Tibial nerve (tissue), 3 donors: ENCODE results near the gene PLK5.

ENCODE experiments used
- POLR2A ChIP-seq, 2 donors: fragments of 450-650 bp; IDR thresholded peaks; one replicate each; pipeline ENCODE4 v1.6.1; 2017; ENCODE audit warnings: antibody characterized with exemption in 2 of 2, mild to moderate bottlenecking in 2 of 2, moderate library complexity in 2 of 2
- TF ChIP-seq, protein P1 (sequence below), 5 experiments: fragments of 200-600 bp in 3 of 5; fragments of 450-650 bp in 2 of 5; sonication (generic) in 3 of 5; IDR thresholded peaks; one replicate each; pipeline ENCODE4 v1.5.1; 2016 to 2019; ENCODE audit warnings: antibody characterized with exemption in 5 of 5, mild to moderate bottlenecking in 3 of 5, moderate library complexity in 2 of 5

DNA sequence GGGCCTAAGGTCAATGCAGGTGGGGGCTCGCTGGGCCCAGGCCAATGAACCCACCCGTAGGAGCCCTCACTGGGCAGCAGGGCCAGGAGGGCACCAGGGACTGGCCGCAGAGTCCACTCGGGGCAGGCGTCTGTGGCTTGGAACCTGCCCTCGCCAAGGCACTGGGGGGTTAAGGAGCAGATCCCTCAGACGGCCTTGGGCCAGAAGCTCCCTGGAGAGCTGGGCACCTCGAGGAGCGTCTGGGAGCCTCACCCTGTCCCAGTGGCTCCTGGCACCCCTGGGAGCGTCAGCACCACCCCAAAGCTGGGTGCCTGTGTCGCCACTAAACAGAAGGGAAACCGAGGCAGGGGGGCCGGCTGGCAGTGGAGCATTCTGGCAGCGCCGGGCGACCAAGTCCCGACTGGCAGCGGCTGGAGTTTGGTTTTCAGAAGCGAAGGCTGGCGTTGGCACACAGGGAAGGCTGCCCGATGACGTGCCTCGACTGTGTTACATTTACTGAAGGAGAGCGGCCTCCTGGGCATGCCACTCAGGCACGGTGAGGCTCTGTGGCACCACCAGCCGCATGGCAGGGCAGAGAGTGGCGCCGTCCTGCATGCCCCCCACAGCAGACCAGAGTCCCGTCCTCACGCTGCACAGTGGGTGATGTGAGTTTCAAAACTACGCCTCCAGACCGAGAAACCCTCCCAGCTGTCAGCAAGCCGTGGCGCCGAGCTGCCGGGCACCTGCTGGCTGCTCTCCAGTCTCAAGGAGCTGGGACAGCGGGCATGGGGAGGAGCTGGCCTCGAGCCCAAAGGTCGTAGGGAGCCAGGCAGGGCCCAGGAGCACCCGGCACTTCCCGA lies 53.4 kb downstream of the PLK5 start:
- TF ChIP-seq, protein P1, sequence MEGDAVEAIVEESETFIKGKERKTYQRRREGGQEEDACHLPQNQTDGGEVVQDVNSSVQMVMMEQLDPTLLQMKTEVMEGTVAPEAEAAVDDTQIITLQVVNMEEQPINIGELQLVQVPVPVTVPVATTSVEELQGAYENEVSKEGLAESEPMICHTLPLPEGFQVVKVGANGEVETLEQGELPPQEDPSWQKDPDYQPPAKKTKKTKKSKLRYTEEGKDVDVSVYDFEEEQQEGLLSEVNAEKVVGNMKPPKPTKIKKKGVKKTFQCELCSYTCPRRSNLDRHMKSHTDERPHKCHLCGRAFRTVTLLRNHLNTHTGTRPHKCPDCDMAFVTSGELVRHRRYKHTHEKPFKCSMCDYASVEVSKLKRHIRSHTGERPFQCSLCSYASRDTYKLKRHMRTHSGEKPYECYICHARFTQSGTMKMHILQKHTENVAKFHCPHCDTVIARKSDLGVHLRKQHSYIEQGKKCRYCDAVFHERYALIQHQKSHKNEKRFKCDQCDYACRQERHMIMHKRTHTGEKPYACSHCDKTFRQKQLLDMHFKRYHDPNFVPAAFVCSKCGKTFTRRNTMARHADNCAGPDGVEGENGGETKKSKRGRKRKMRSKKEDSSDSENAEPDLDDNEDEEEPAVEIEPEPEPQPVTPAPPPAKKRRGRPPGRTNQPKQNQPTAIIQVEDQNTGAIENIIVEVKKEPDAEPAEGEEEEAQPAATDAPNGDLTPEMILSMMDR (IDR thresholded peaks at IDR 0.05): no peak
- no peak for TF ChIP-seq POLR2A (IDR thresholded peaks at IDR 0.05)
